HEK293T (cell line): Measurements from ENCODE around the gene MAN2A1.

Source experiments
- BHLHE40 ChIP-seq: fragments of 450-650 bp; IDR thresholded peaks from 2 replicates; pipeline ENCODE4 v1.6.1; 2016; ENCODE audit warnings: mild to moderate bottlenecking, moderate library complexity, borderline replicate concordance
- CTBP1 ChIP-seq: fragments of 450-650 bp; IDR thresholded peaks from 2 replicates; pipeline ENCODE4 v1.6.1; 2016; ENCODE audit warnings: borderline replicate concordance
- ELF4 ChIP-seq: fragments of 450-650 bp; IDR thresholded peaks from 2 replicates; pipeline ENCODE4 v1.6.1; 2017; ENCODE audit warnings: antibody characterized with exemption
- FOXA1 ChIP-seq: fragments of 450-650 bp; IDR thresholded peaks from 2 replicates; pipeline ENCODE4 v1.6.1; 2016; ENCODE audit warnings: mild to moderate bottlenecking
- FOXM1 ChIP-seq: fragments of 450-650 bp; IDR thresholded peaks from 2 replicates; pipeline ENCODE4 v1.6.1; 2017; ENCODE audit warnings: mild to moderate bottlenecking, borderline replicate concordance
- L3MBTL2 ChIP-seq: fragments of 450-650 bp; conservative IDR thresholded peaks from 2 replicates; pipeline ENCODE4 v1.6.1; 2016; ENCODE audit warnings: mild to moderate bottlenecking
- NFRKB ChIP-seq: fragments of 450-650 bp; IDR thresholded peaks from 2 replicates; pipeline ENCODE4 v1.6.1; 2016; ENCODE audit warnings: mild to moderate bottlenecking, moderate library complexity
- PKNOX1 ChIP-seq: fragments of 450-650 bp; IDR thresholded peaks from 2 replicates; pipeline ENCODE4 v1.6.1; 2016
- SP1 ChIP-seq: fragments of 450-650 bp; IDR thresholded peaks from 2 replicates; pipeline ENCODE4 v1.6.1; 2017
- TARDBP ChIP-seq: fragments of 450-650 bp; IDR thresholded peaks from 2 replicates; pipeline ENCODE4 v1.6.1; 2016
- ZNF384 ChIP-seq: fragments of 450-650 bp; IDR thresholded peaks from 2 replicates; pipeline ENCODE4 v1.6.1; 2016

- TF ChIP-seq TARDBP (no peak), SP1 (no peak), FOXA1 (no peak), BHLHE40 (no peak), CTBP1 (no peak), FOXM1 (no peak), ELF4 (no peak), NFRKB (no peak), PKNOX1 (no peak), ZNF384 (no peak), L3MBTL2 (no peak)
Observed at GRCh38 chr5:109643791-109644350, 45.9 kb upstream of the MAN2A1 start.
